HepG2 (cell line): ENCODE results near the gene YBX2. TPM values are rescaled to one million over a fixed set of nuclear protein-coding genes. Genes with fewer than 3 reads are reported as not detected.

ENCODE experiments used
- ATRX ChIP-seq: sonication (generic); formaldehyde crosslinking; IDR thresholded peaks from 2 replicates; pipeline ENCODE4 v1.4.0; 2020; ENCODE audit warnings: missing genetic modification reagents, borderline replicate concordance
- CAMTA2 ChIP-seq: sonication (generic); formaldehyde crosslinking; IDR thresholded peaks from 2 replicates; pipeline ENCODE4 v1.4.0; 2020; ENCODE audit warnings: mild to moderate bottlenecking, missing genetic modification reagents, borderline replicate concordance
- CEBPG ChIP-seq: IDR thresholded peaks from 2 replicates; pipeline ENCODE4 v1.6.1; 2016
- DMAP1 ChIP-seq: IDR thresholded peaks from 2 replicates; pipeline ENCODE4 v1.6.1; 2016
- EEA1 ChIP-seq: sonication (generic); formaldehyde crosslinking; IDR thresholded peaks from 2 replicates; pipeline ENCODE4 v1.5.1; 2020; ENCODE audit warnings: mild to moderate bottlenecking, missing genetic modification reagents, borderline replicate concordance
- ERF ChIP-seq: IDR thresholded peaks from 2 replicates; pipeline ENCODE4 v1.6.1; 2018; ENCODE audit warnings: missing biosample characterization, missing genetic modification reagents
- KLF15 ChIP-seq: sonication (generic); formaldehyde crosslinking; IDR thresholded peaks from 2 replicates; pipeline ENCODE4 v1.8.1; 2023; ENCODE audit warnings: borderline replicate concordance, mild to moderate bottlenecking, inconsistent platforms, missing genetic modification reagents, mixed read lengths
- NFYC ChIP-seq: IDR thresholded peaks from 2 replicates; pipeline ENCODE4 v1.6.1; 2016; ENCODE audit warnings: missing genetic modification reagents, missing compliant biosample characterization
- NR3C1 ChIP-seq: sonication (generic); formaldehyde crosslinking; IDR thresholded peaks from 2 replicates; pipeline ENCODE4 v1.4.0; 2020; ENCODE audit warnings: missing genetic modification reagents
- PRMT3 ChIP-seq: sonication (generic); formaldehyde crosslinking; IDR thresholded peaks from 2 replicates; pipeline ENCODE4 v1.8.1; 2022; ENCODE audit warnings: low read depth, mild to moderate bottlenecking, moderate library complexity, missing genetic modification reagents, borderline replicate concordance
- RORA ChIP-seq: sonication (generic); formaldehyde crosslinking; IDR thresholded peaks from 2 replicates; pipeline ENCODE4 v1.5.0; 2020; ENCODE audit warnings: mild to moderate bottlenecking, missing genetic modification reagents, moderate library complexity
- ZFP37 ChIP-seq: sonication (generic); formaldehyde crosslinking; IDR thresholded peaks from 2 replicates; pipeline ENCODE4 v1.4.0; 2020; ENCODE audit warnings: missing genetic modification reagents, borderline replicate concordance
- ZFP82 ChIP-seq: sonication (generic); formaldehyde crosslinking; IDR thresholded peaks from 2 replicates; pipeline ENCODE4 v1.5.1; 2020; ENCODE audit warnings: mild to moderate bottlenecking, missing genetic modification reagents, borderline replicate concordance
- ZKSCAN5 ChIP-seq: sonication (generic); formaldehyde crosslinking; IDR thresholded peaks from 2 replicates; pipeline ENCODE4 v1.5.1; 2020; ENCODE audit warnings: mild to moderate bottlenecking, missing genetic modification reagents
- ZNF263 ChIP-seq: sonication (generic); formaldehyde crosslinking; IDR thresholded peaks from 2 replicates; pipeline ENCODE4 v1.4.0; 2020; ENCODE audit warnings: missing genetic modification reagents
- ZNF484 ChIP-seq: sonication (generic); formaldehyde crosslinking; IDR thresholded peaks from 2 replicates; pipeline ENCODE4 v1.5.1; 2020; ENCODE audit warnings: mild to moderate bottlenecking, low read depth, missing genetic modification reagents, borderline replicate concordance
- ZNF572 ChIP-seq: sonication (generic); formaldehyde crosslinking; IDR thresholded peaks from 2 replicates; pipeline ENCODE4 v1.5.1; 2020; ENCODE audit warnings: mild to moderate bottlenecking, missing genetic modification reagents
- ZNF607 ChIP-seq: sonication (generic); formaldehyde crosslinking; IDR thresholded peaks from 2 replicates; pipeline ENCODE4 v1.5.1; 2020; ENCODE audit warnings: missing genetic modification reagents, mild to moderate bottlenecking, borderline replicate concordance
- ZNF672 ChIP-seq: sonication (generic); formaldehyde crosslinking; IDR thresholded peaks from 2 replicates; pipeline ENCODE4 v1.8.1; 2022; ENCODE audit warnings: missing genetic modification reagents
- ZNF775 ChIP-seq: sonication (generic); formaldehyde crosslinking; IDR thresholded peaks from 2 replicates; pipeline ENCODE4 v1.4.0; 2020; ENCODE audit warnings: missing genetic modification reagents, mild to moderate bottlenecking, moderate library complexity, borderline replicate concordance
- polyA plus RNA-seq, 8 experiments: library from polyadenylated mRNA; depleted of rRNA in 3 of 8; stranded (reverse) in 7 of 8; unstranded in 1 of 8; fragments of >200 nt; fragmentation: Illumina TruSeq in 4 of 8; extraction: Trizol in 4 of 8; gene quantifications; 2 replicates each; pipeline versions ENCODE4 v1.2.1 to v1.2.3, GENCODE V29; 2011 to 2016; ENCODE audit warnings: low read depth in 4 of 8, missing spikeins in 1 of 8, mixed read lengths in 1 of 8; ENCODE audit not compliant: insufficient read depth in 1 of 8
- total RNA-seq, 5 experiments: library from RNA; depleted of rRNA; stranded (reverse); fragments of >200 nt; fragmentation: Illumina TruSeq; extraction: Trizol; gene quantifications; 2 replicates each; pipeline ENCODE4 v1.2.3, GENCODE V29; 2016; ENCODE audit warnings: low read depth in 1 of 5
- TF ChIP-seq, protein P1 (sequence below): sonication (generic); formaldehyde crosslinking; IDR thresholded peaks from 2 replicates; pipeline ENCODE4 v1.4.0; 2020; ENCODE audit warnings: missing genetic modification reagents
- TF ChIP-seq, protein P2 (sequence below): sonication (generic); formaldehyde crosslinking; IDR thresholded peaks from 2 replicates; pipeline ENCODE4 v1.5.1; 2020; ENCODE audit warnings: missing genetic modification reagents, mild to moderate bottlenecking, borderline replicate concordance
- TF ChIP-seq, protein P3 (sequence below): sonication (generic); formaldehyde crosslinking; conservative IDR thresholded peaks from 2 replicates; pipeline ENCODE4 v1.8.0; 2022; ENCODE audit warnings: mild to moderate bottlenecking, moderate library complexity, missing genetic modification reagents
- TF ChIP-seq, protein P4 (sequence below): sonication (generic); formaldehyde crosslinking; IDR thresholded peaks from 2 replicates; pipeline ENCODE4 v1.4.0; 2020; ENCODE audit warnings: mild to moderate bottlenecking, low read depth, missing genetic modification reagents

Gene YBX2
- total and polyA plus RNA-seq, 2 of the 13 experiments (the other 11 are each of a cell fraction or from before 2014, with no cell fraction given) = 0.12 to 0.22 TPM

DNA sequence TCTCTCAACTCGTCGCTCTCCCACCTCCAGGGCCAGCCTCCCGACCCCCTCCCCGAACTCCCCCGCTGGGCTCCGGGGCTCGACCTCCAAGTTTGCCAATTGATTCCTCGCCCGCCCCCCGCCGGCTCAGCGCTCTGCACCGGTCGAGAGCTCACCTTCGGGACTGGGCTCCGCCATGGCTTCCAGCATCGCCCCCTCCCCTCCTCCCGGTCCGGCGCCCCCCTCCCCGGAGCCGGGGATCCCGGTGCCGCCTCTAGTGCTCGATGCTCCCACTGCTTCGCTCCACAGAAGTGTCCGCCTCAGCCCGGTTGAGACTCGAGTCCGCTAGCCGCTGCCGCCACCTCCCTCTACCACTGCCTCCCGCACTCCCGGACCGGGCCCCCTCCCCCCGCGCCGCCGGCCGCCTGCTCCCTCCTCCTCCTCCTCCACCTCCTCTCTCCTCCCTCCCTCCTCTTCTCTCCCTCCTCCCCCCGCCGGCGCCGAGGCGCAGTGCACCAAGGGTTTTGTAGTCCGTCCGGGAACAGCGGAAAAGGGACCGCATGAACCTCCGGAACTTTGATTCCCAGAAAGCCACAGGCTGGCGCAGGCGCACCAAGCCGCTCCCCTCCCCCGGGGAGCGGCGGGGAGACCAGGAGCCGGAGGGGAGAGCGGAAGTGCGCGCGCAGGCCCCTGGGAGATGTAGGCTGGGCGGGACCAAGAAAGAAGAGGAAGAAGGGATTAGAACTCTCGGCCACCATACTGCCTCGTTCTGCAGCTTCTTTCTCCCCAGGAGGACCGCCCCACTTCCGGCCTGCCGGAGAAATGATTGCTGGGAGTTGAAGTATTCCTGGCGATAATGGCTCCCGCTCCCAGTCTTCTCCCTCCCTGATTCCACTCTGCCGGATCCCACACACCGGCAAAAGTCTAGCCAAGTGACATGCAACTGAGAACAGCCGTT is 55.1 kb downstream of the YBX2 start, which contains the start of gene PHF23 (continued):
- TF ChIP-seq, protein P1, sequence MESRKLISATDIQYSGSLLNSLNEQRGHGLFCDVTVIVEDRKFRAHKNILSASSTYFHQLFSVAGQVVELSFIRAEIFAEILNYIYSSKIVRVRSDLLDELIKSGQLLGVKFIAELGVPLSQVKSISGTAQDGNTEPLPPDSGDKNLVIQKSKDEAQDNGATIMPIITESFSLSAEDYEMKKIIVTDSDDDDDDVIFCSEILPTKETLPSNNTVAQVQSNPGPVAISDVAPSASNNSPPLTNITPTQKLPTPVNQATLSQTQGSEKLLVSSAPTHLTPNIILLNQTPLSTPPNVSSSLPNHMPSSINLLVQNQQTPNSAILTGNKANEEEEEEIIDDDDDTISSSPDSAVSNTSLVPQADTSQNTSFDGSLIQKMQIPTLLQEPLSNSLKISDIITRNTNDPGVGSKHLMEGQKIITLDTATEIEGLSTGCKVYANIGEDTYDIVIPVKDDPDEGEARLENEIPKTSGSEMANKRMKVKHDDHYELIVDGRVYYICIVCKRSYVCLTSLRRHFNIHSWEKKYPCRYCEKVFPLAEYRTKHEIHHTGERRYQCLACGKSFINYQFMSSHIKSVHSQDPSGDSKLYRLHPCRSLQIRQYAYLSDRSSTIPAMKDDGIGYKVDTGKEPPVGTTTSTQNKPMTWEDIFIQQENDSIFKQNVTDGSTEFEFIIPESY (CRISPR knock-in tag) = no peak
- no peak for TF ChIP-seq CAMTA2 (CRISPR knock-in tag)
- no peak for TF ChIP-seq ZFP37 (CRISPR knock-in tag)
- TF ChIP-seq NR3C1 (CRISPR knock-in tag) = no peak
- TF ChIP-seq ZFP82 (CRISPR knock-in tag) = peak; percentile 55; the same call in 1 of the 2 replicates
- TF ChIP-seq ZNF775 (CRISPR knock-in tag) = 0 out of 2 replicates have a peak, but pooled peaks have one; percentile 74
- TF ChIP-seq CEBPG (CRISPR knock-in tag) = no peak
- TF ChIP-seq ZNF607 = no peak
- TF ChIP-seq ZNF484 (CRISPR knock-in tag) = no peak
- TF ChIP-seq, protein P2, sequence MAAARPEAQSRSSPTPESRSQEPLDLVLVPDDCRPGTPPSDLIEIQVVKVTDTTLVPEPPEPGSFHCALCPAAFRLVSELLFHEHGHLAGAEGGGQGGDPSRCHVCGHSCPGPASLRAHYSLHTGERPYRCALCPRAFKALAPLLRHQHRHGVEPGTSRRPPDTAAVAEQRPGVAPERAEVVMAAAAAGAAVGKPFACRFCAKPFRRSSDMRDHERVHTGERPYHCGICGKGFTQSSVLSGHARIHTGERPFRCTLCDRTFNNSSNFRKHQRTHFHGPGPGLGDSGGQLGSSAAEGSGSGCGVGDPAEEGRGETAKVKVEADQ (CRISPR knock-in tag) = peak; percentile 77; the same call in 1 of the 2 replicates
- TF ChIP-seq ZNF263 (CRISPR knock-in tag) = peak; percentile 99
- 0 out of 2 replicates have a peak, but pooled peaks have one; percentile 60 for TF ChIP-seq ZNF572 (CRISPR knock-in tag)
- peak; percentile 50; the same call in 1 of the 2 replicates for TF ChIP-seq NFYC
- TF ChIP-seq ZNF672 (CRISPR knock-in tag) = no peak
- TF ChIP-seq ATRX = no peak
- TF ChIP-seq ZKSCAN5 (CRISPR knock-in tag) = no peak
- TF ChIP-seq DMAP1 = no peak
- TF ChIP-seq, protein P3, sequence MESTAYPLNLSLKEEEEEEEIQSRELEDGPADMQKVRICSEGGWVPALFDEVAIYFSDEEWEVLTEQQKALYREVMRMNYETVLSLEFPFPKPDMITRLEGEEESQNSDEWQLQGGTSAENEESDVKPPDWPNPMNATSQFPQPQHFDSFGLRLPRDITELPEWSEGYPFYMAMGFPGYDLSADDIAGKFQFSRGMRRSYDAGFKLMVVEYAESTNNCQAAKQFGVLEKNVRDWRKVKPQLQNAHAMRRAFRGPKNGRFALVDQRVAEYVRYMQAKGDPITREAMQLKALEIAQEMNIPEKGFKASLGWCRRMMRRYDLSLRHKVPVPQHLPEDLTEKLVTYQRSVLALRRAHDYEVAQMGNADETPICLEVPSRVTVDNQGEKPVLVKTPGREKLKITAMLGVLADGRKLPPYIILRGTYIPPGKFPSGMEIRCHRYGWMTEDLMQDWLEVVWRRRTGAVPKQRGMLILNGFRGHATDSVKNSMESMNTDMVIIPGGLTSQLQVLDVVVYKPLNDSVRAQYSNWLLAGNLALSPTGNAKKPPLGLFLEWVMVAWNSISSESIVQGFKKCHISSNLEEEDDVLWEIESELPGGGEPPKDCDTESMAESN (CRISPR knock-in tag) = peak; percentile 53
- TF ChIP-seq EEA1 = 0 out of 2 replicates have a peak, but pooled peaks have one; percentile 41
- no peak for TF ChIP-seq KLF15 (CRISPR knock-in tag)
- TF ChIP-seq, protein P4, sequence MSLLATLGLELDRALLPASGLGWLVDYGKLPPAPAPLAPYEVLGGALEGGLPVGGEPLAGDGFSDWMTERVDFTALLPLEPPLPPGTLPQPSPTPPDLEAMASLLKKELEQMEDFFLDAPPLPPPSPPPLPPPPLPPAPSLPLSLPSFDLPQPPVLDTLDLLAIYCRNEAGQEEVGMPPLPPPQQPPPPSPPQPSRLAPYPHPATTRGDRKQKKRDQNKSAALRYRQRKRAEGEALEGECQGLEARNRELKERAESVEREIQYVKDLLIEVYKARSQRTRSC (CRISPR knock-in tag) = no peak
- TF ChIP-seq RORA (CRISPR knock-in tag) = no peak
- no peak for TF ChIP-seq PRMT3
- TF ChIP-seq ERF (CRISPR knock-in tag) = no peak
